Superior temporal gyrus (tissue), 1 donor: ENCODE measurements around the gene SNAP25.

Source experiments
- DNase-seq: peaks from one replicate; pipeline ENCODE4 v3.0.0-alpha.2; 2016; ENCODE audit errors: extremely low spot score

The SNAP25 gene

DNA sequence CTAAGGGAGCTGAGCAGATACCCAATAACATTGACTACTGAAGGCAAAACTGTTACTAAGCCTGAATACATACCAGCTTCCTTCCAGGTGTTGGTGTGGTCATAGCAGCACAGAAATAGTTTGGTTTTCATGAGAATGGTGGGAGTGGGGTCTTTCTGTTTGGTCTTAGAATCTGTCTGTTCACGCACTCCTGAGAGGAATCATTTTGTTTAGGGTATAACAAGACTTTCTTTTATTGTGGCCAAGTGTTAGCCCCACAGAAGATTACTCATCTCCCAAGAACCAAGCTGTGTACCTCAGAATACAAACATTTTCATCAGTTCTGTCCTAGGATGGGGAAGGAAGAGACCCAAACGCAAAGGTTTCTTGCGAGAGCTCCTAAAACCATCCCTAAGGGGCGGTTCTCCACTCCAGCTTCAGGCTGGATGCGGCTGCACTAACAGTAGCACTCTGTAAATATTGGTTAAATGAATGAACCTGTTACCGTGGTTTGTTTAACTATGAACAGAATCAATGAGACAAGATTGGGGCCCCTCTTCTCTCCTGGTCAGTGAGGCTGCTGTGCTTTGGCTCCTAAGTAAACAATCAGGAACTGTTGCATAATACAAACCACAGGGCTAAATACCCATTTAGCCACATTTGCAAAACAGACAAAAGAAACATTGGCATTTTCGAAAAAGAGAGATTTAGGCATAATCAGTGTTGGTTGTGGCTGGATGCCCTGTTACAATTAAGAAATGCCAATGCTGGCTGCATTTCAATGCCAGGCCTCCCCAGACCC is 44.9 kb downstream of the SNAP25 start:
- DNase-seq: no peak

- peak; percentile 55 for DNase-seq
Observed at GRCh38 chr20:10264166-10264558, 45.5 kb downstream of the SNAP25 start.

GRCh38 chr20:10268636-10269035 is 50.0 kb downstream of the SNAP25 start:
- DNase-seq: no peak

- DNase-seq: no peak
Observed at GRCh38 chr20:10270630-10271029, 52.0 kb downstream of the SNAP25 start.

DNA sequence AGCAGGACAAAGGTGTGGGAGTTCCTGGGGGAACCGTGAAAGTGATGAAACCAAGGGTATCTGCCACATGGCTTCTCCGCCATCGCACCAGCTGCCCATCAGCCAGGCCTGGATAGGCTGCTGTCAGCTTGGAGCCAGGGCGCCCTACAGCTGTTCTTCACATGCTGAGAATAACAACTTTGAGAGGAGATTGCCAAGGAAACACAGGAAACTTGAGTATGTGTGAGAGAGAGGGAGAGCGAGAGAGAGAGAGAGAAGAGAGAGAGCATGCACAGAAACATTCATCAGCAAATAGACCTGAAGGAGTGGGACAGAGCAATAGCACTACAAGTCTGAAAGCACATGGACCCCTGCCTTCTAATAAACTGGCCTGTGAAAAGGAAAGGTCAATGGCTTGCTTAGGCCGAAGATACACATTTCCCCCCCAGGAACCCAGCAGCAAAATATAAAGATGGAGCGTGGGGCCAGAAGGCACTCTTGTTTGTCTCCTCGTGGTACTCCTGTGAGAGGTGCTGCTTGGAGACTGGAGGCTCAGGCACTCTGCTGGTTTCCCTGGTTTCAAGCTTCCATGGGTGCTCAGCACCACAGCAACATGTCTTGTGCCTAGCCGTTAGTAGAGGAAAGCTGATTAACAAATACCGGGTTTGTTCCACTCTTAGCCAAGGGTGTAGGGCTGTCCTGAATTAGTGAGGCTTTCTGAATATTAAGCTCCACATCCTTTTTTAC is 53.0 kb downstream of the SNAP25 start:
- peak; percentile 64 for DNase-seq

GRCh38 chr20:10276878-10277580 is 58.4 kb downstream of the SNAP25 start:
- no peak for DNase-seq

- DNase-seq: no peak
Observed at GRCh38 chr20:10277616-10278015, 59.0 kb downstream of the SNAP25 start.

- no peak for DNase-seq
Observed at GRCh38 chr20:10278412-10278811, 59.8 kb downstream of the SNAP25 start.

DNA sequence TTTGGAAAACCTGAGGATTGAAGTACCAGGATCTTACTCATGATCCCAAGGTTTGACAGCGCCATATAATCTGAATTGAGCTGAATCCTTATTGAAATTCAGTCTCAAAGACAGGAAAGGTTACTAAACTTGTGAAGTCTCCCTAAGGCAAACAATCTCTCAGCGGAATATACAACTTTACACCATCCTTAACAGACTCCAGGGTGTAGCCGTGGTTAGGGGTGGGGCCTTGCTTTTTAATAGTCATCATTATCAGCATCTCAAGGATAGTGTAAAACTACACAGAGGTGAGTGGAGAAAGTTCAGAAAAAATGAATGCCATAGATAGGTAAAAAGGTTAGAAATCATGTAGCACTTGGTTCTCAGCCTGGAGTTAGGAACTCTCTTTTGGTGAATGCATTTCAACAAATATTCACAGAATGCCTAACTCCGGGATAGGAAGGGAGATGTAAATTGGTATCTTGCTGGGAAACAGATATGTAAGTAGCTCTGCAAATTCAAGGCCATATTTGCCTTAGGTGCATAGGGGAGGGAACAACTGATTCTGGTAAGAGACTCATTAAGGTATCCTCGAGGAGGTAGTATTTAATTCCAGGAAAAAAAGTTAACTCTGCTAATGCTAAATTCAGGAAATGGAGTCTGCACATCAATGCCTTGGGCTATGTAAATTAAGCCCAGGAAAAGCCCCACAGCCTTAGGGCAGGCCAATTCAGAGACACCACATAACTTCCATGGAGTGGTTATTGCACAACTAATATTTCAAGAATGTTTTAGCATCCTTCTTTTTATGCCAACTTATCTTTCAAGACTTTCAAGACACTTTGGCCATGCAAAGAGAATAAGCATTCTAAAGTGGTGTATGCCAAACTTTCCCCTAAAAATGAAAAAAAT is 61.6 kb downstream of the SNAP25 start:
- no peak for DNase-seq

DNA sequence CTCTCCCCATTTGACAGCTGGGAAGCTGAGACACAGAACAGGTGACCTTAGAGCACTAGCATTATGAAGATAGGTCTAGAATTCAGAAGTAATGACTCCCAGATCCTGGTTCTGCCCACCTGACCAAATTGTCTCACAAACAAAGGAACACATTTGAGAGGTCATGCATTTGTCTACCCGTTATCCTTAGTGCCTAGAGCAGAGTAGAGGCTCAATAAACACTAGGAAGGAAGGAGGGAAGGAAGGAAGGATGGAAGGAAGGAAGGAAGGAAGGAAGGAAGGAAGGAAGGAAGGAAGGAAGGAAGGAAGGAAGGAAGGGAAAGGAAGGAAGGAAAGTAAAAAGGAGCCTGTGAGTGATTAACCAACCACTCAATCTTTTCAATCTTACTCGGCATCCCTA is 63.3 kb downstream of the SNAP25 start:
- DNase-seq: no peak

DNA sequence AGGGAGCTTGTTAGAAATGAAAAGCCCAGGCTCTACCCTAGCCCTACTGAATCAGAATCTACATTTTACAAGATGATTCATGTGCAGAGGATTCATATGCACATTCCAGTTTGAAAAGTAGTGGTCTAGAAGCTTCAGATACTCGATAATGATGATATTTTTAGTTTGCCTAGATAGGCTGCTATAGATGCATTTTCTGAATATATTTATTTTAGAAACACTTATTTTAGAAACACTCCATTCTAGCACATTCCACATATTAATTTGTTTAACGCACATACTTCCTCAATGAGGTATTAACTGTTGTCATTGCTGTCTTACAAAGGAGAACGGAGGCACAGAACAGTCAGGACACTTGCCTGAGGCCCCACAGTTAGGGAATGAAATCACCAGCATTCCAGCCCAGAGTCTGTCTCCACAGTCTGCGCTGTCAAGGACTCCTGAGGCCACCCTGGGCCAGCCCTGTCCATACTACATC is 64.4 kb downstream of the SNAP25 start:
- DNase-seq: no peak

DNA sequence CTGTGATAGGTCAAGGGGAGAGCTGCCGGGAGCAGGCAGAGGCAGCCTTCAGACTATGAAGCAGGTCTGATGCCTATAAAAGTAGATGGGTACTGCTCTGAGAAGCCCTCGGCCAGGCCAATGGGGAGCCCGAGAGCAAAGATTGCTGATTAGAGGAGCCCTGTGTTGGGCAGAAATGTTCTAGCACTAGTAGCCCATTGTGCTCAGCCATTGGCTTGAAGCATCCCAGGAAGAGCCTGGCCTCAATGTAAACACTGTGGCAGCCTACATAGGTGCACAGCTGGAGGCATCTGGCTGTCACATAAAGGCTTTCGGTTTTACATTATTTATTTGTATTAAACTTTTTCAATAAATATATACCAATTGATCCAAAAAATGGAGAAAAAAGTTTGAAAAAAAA is 67.7 kb downstream of the SNAP25 start:
- DNase-seq: no peak

DNA sequence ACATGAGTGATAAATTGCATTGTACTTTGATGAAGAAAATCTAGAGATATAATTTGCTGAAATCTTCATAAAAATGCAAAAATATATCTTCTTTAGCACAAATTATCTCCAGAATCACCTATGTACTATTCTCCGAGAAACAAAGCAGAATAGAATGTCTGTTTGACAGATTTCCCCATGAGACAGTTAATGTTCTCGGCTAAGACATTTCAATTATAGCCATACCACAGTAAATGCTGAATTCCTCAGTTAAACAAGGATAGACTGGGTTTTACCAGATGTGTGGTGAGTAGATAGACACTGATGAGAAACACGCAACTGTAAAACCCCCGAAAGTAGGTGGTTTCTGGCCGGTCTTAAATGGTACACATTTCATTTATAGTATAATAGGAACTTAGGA is 69.8 kb downstream of the SNAP25 start:
- DNase-seq: no peak

DNA sequence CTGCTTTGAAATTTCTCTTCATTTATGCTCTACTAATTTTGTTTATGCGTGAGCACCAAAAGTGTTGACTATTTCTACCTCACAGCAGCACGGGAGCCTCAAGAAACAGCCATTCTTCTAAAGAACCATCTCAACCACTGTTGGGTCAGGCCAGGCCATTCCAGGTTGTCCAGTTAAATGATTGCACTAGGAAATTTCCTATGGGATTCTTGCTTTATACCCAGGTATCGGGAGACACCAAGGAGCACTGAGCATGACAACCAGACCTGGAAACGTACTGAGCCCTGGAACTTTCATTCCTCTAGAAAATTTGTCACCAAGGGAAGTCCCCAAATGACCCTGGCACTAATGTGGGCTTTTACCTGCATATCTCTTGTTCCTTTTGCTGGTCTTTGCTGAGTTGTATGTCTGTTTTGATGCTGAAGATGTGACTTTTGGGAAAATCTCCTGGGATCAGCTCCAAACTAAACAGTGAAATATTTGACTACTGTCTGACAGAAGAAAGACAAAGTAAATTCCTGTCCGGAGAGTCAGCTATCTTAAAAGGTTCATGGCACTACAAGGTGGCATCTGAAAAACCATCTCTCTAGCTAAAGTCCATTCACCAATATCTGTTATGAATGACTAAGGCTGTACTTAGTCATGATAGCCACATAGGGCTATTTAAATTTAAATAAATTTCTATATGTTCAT is 70.5 kb downstream of the SNAP25 start:
- DNase-seq: no peak

- no peak for DNase-seq
Observed at GRCh38 chr20:10291568-10292248, 73.1 kb downstream of the SNAP25 start.

- no peak for DNase-seq
Observed at GRCh38 chr20:10297223-10297622, 78.6 kb downstream of the SNAP25 start.

GRCh38 chr20:10297684-10298240 is 79.1 kb downstream of the SNAP25 start:
- DNase-seq: no peak

- no peak for DNase-seq
Observed at GRCh38 chr20:10300582-10301446, 82.2 kb downstream of the SNAP25 start.

DNA sequence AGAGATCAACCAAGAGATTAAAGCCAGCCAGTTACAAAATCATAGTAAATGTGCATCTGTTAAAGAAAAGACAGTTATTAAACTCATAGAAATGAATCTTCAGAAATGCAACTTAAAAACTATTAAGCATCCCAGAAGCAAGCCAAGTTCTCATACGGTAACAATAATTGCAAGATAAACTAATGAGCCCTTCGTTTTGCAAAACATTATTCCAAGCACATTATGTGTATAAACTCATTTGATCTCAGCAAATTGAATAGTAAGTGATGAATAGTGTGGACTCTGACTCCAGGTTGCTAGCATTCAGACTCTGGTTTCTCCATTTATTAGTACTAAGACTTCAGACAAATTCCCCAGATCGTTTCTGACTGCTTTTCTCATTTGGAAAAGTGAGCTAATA is 85.2 kb downstream of the SNAP25 start:
- DNase-seq: no peak
